Rectal smooth muscle tissue (tissue), 1 donor: ENCODE data around the gene SLC26A9.

Experiments used
- H3K27ac ChIP-seq: one replicate; pipeline ENCODE4 v1.7.0; 2013; ENCODE audit warnings: low read depth, low read length, inconsistent platforms
- H3K27me3 ChIP-seq: one replicate; pipeline ENCODE4 v1.7.0; 2013; ENCODE audit warnings: low read length; ENCODE audit not compliant: control insufficient read depth, insufficient read depth
- H3K36me3 ChIP-seq: one replicate; pipeline ENCODE4 v1.7.0; 2013; ENCODE audit warnings: low read length; ENCODE audit not compliant: control insufficient read depth, insufficient read depth
- H3K4me1 ChIP-seq: one replicate; pipeline ENCODE4 v1.7.0; 2013; ENCODE audit warnings: low read length; ENCODE audit not compliant: control insufficient read depth, insufficient read depth
- H3K4me3 ChIP-seq: one replicate; pipeline ENCODE4 v1.7.0; 2013; ENCODE audit warnings: low read length
- H3K9ac ChIP-seq: one replicate; pipeline ENCODE4 v1.7.0; 2013; ENCODE audit warnings: low read length

SLC26A9 gene

GRCh38 chr1:205969229-205969628 is 26.0 kb upstream of the SLC26A9 start:
- no peak overlapping the region for H3K27ac ChIP-seq
- H3K9ac ChIP-seq, result no peak overlapping the region
- H3K27me3 ChIP-seq, result no peaks in the 10 kb centered on the region
- H3K4me1 ChIP-seq, result no peaks in the 10 kb centered on the region
- no peak overlapping the region for H3K4me3 ChIP-seq
- H3K36me3 ChIP-seq, result no peaks in the 10 kb centered on the region

GRCh38 chr1:205967554-205968335 is 24.5 kb upstream of the SLC26A9 start:
- no peaks in the 10 kb centered on the region for H3K36me3 ChIP-seq
- H3K9ac ChIP-seq, result no peak overlapping the region
- no peak overlapping the region for H3K27ac ChIP-seq

GRCh38 chr1:205965036-205965884 is 22.0 kb upstream of the SLC26A9 start:
- no peak overlapping the region for H3K27ac ChIP-seq
- no peaks in the 10 kb centered on the region for H3K36me3 ChIP-seq
- no peaks in the 10 kb centered on the region for H3K27me3 ChIP-seq
- H3K4me3 ChIP-seq, result no peak overlapping the region
- H3K9ac ChIP-seq, result no peak overlapping the region
- no peaks in the 10 kb centered on the region for H3K4me1 ChIP-seq

More at GRCh38 chr1:205967554-205968335, 24.5 kb upstream of the SLC26A9 start:
- H3K27me3 ChIP-seq, result no peaks in the 10 kb centered on the region
- H3K4me1 ChIP-seq, result no peaks in the 10 kb centered on the region
- no peak overlapping the region for H3K4me3 ChIP-seq

GRCh38 chr1:205963352-205964155 is 20.3 kb upstream of the SLC26A9 start:
- H3K4me3 ChIP-seq, result no peak overlapping the region
- H3K4me1 ChIP-seq, result no peaks in the 10 kb centered on the region
- no peaks in the 10 kb centered on the region for H3K27me3 ChIP-seq
- H3K9ac ChIP-seq, result no peak overlapping the region
- H3K27ac ChIP-seq, result no peak overlapping the region
- H3K36me3 ChIP-seq, result no peaks in the 10 kb centered on the region

GRCh38 chr1:205962821-205963221 is 19.6 kb upstream of the SLC26A9 start:
- H3K4me1 ChIP-seq, result no peaks in the 10 kb centered on the region
- H3K36me3 ChIP-seq, result no peaks in the 10 kb centered on the region
- no peak overlapping the region for H3K27ac ChIP-seq
- H3K9ac ChIP-seq, result no peak overlapping the region
- H3K4me3 ChIP-seq, result no peak overlapping the region
- H3K27me3 ChIP-seq, result no peaks in the 10 kb centered on the region

- Histone ChIP-seq H3K4me3 (no peak overlapping the region), H3K27me3 (no peaks in the 10 kb centered on the region), H3K4me1 (no peaks in the 10 kb centered on the region), H3K9ac (no peak overlapping the region), H3K36me3 (no peaks in the 10 kb centered on the region), H3K27ac (no peak overlapping the region)
Measured at GRCh38 chr1:205961991-205962820, 18.9 kb upstream of the SLC26A9 start.

- H3K27ac ChIP-seq, result no peak overlapping the region
- H3K9ac ChIP-seq, result no peak overlapping the region
- H3K36me3 ChIP-seq, result no peaks in the 10 kb centered on the region
- no peak overlapping the region for H3K4me3 ChIP-seq
- H3K27me3 ChIP-seq, result peaks cover 2% of the 10 kb centered on the region
- no peaks in the 10 kb centered on the region for H3K4me1 ChIP-seq
Measured at GRCh38 chr1:205961405-205961804, 18.1 kb upstream of the SLC26A9 start.

- H3K36me3 ChIP-seq, result no peaks in the 10 kb centered on the region
- H3K4me3 ChIP-seq, result no peak overlapping the region
- no peak overlapping the region for H3K27ac ChIP-seq
- no peaks in the 10 kb centered on the region for H3K4me1 ChIP-seq
- peaks cover 2% of the 10 kb centered on the region for H3K27me3 ChIP-seq
- H3K9ac ChIP-seq, result no peak overlapping the region
Measured at GRCh38 chr1:205959789-205960188, 16.5 kb upstream of the SLC26A9 start.

GRCh38 chr1:205955499-205955898 is 12.2 kb upstream of the SLC26A9 start:
- H3K4me1 ChIP-seq, result no peaks in the 10 kb centered on the region
- no peak overlapping the region for H3K27ac ChIP-seq
- no peak overlapping the region for H3K9ac ChIP-seq
- H3K4me3 ChIP-seq, result no peak overlapping the region
- no peaks in the 10 kb centered on the region for H3K36me3 ChIP-seq
- peaks cover 2% of the 10 kb centered on the region for H3K27me3 ChIP-seq

GRCh38 chr1:205954819-205955404 is 11.7 kb upstream of the SLC26A9 start:
- H3K4me1 ChIP-seq, result no peaks in the 10 kb centered on the region
- H3K9ac ChIP-seq, result no peak overlapping the region
- peaks cover 2% of the 10 kb centered on the region for H3K27me3 ChIP-seq
- H3K36me3 ChIP-seq, result no peaks in the 10 kb centered on the region
- no peak overlapping the region for H3K4me3 ChIP-seq
- H3K27ac ChIP-seq, result no peak overlapping the region

- no peak overlapping the region for H3K4me3 ChIP-seq
- H3K27ac ChIP-seq, result no peak overlapping the region
- no peaks in the 10 kb centered on the region for H3K27me3 ChIP-seq
- H3K36me3 ChIP-seq, result no peaks in the 10 kb centered on the region
- no peaks in the 10 kb centered on the region for H3K4me1 ChIP-seq
- H3K9ac ChIP-seq, result no peak overlapping the region
Measured at GRCh38 chr1:205951746-205952145, 8.5 kb upstream of the SLC26A9 start.
